Activated T-helper 9 cell treated with anti-CD3 and anti-CD28 coated beads, Interleukin-2, amount 50 U/mL, for 16 hours (primary cell): ENCODE data around the gene NOC2L.

Source experiments
- DNase-seq: peaks from one replicate; pipeline ENCODE4 v3.0.0-alpha.2; 2020; ENCODE audit warnings: low read depth

The NOC2L gene

DNA sequence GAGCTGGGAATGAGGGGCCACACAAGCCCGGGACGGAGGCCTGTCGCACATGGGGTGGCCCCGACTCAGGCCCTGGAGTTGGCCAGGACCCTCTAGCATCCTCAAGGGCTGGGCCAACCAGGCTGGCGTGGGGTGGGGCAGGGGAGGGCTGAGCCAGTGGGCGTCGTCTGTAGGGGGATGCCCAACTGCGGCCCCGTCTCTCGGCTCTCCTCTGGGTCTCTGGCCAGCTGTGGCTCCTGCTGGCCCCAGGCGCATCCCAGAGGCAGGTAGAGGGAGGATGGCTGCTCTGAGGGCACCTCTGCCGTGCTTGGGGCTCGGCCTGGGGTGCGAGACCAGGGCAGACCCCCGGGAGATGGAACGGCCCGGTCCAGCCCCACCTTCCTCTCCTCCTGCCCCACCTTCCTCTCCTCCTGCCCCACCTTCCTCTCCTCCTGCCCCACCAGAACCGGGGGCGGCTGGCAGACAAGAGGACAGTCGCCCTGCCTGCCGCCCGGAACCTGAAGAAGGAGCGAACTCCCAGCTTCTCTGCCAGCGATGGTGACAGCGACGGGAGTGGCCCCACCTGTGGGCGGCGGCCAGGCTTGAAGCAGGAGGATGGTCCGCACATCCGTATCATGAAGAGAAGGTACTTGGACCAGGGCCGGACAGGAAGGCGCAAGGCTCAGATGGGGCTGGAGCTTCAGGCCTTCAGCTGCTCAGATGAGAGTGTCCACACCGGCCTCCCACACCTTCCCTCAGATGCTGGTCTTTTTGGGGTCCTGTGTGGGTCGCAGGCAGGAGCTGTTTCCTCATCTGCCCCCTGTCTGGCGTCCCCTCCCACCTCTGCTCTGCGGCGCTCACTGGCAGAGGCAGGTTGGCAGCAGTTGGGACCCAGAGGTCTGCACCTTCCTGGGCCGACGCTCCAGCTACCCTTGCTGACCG is 29.1 kb downstream of the NOC2L start:
- DNase-seq: no peak

DNA sequence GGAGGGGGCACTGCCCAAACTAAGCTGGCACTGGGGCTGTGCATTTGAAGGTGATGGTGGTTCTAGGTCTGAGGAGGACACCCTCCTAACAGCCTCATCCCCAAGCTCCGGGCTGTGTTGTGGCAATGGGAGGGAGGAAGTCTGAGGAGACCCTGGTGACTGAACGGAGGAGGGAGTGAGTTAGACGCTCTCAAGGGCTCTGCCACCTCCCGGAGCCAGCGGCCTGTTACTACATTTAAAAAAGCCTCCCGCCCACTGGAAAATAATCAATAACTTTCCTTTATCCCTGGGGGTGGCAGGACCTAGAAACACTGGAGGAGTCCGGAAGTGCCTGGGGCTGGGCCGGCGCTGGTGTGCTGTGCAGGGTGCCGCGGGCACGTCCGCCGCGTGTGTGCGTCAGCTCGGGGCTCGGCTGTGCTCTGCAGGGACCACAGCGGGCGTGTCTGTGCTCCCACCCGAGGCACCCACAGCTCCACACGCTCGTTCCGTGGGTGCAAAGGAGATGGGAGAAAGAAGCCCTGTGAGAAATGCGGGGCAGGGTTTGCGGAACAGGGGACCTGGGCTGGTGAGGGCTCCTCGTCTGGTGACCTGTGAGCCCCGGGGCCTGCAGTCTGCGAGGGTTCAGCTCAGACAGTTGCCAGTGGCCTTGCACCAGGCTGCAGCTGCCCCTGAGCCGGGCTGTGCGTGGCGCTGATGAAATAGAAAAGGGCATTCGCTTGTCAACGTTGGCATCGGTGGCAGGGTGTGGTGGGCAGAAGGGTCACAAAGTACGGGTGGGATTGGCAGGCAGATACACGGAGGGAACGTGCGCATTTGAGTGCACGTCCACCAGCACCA is 30.0 kb downstream of the NOC2L start:
- no peak for DNase-seq

DNA sequence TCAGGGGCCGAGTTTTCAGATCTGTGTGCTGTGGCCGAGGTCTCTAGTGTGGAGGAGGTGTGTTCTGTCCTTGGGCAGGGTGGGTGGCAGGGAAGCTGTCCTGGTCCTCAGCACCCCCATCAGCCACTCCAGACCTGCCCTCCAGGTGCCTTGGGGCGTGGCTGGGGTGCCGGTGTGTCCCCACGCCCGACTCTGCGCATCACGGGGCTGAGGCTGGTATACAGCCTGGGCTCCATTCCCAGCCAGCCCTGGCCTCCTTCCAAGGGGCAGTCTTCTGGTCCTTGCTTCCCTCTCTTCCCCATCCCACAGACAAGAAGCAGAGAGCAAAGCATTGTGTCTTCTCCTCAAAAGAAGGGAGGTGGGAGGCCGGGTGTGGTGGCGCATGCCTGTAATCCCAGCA is 31.3 kb downstream of the NOC2L start:
- DNase-seq: no peak

DNA sequence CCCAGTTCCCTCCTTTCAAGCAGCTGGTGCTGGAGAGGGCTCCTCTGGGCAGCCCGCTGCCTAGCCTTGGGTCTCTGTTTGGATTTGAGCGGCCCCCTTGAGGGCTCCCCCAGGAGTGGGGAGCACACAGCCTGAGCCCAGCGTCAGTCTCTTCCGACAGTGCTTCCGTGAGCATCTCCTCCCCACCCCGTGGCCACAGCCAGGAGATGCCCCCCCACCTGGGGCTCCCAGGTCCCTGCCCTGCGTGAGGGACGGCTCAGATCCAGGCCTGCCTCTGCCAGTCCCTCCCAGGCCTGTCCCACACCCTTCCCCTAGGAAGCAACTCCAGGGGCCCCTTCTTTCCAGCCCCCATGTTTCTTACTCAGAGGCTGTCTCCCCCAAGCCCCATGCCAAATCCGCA is 31.8 kb downstream of the NOC2L start:
- no peak for DNase-seq

- no peak for DNase-seq
Measured at GRCh38 chr1:925561-926421, 33.3 kb downstream of the NOC2L start.

GRCh38 chr1:924656-925560 is 34.1 kb downstream of the NOC2L start:
- no peak for DNase-seq

DNA sequence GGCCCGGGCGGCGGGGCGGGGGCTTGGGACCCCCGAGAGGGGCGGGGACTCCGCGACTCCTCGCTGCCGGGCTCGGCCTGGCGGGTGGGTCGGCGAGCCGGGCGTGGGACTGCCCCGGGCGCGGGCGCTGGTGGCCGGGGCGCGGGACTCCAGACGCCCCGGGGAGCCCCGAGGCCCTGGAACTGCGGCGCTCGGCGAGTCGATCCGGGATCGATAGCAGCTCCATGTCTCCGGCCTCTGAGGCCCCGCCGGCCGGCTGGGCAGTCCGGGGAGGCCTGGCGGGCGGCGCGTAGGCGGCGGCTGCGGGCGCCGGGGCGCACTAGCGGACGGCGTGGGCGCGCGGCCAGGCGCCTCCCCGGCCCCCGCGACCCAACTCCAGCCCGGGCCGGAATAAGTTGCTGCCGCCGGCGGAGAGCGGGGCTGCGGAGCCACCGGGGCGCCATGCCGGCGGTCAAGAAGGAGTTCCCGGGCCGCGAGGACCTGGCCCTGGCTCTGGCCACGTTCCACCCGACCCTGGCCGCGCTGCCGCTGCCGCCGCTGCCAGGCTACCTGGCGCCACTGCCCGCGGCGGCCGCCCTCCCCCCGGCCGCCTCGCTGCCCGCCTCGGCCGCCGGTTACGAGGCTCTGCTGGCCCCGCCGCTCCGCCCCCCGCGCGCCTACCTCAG is 34.9 kb downstream of the NOC2L start:
- DNase-seq: no peak

- DNase-seq: peak; percentile 43
Measured at GRCh38 chr1:923131-923990, 35.7 kb downstream of the NOC2L start, which contains the start of gene SAMD11. Gene SAMD11, plus strand, starts transcription at chr1:923923. Its CDS starts 509 bp downstream, at chr1:924432.

- DNase-seq: no peak
Measured at GRCh38 chr1:921011-921837, 37.8 kb downstream of the NOC2L start.

- no peak for DNase-seq
Measured at GRCh38 chr1:920521-920920, 38.5 kb downstream of the NOC2L start.

DNA sequence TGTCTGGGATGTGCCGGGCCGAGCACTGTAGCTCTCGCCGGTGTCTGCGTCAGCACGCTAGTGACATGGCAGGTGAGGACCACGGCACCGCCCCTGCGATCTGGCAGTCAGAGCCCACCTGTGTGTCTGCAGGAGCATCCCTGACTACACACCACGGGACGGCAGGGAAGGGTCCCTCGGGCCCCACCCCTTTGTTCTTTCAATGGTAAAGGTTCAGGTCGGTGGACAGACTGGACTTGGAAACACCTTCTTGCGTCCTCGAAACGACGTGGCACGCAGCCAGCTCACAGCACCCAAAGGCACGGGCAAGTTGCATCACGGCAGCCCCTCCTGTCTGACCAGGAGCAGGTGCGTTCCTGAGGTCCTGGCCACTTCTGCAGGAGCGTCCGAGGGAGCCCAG is 39.0 kb downstream of the NOC2L start:
- DNase-seq: no peak

GRCh38 chr1:919271-919872 is 39.7 kb downstream of the NOC2L start:
- no peak for DNase-seq

GRCh38 chr1:918843-919242 is 40.2 kb downstream of the NOC2L start:
- no peak for DNase-seq

DNA sequence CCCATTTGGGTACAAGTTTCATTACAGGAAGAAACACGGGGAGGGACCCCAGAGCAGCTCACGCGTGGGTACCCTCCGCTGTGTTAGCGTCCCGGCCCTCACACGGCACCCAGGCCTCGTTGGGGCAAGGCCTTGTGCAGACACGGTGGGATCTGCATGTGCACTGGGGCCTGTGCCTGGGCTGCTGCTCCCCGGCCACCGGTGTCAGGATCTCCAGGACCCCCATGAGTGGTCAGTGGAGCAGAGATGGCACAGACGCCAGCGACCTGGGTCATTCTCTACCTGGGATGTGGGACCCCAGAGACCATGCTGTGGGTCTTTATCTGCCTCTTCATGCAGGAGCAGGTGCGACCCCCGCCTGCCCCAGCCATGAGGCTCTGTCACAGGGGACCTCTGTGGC is 40.7 kb downstream of the NOC2L start:
- DNase-seq: no peak

DNA sequence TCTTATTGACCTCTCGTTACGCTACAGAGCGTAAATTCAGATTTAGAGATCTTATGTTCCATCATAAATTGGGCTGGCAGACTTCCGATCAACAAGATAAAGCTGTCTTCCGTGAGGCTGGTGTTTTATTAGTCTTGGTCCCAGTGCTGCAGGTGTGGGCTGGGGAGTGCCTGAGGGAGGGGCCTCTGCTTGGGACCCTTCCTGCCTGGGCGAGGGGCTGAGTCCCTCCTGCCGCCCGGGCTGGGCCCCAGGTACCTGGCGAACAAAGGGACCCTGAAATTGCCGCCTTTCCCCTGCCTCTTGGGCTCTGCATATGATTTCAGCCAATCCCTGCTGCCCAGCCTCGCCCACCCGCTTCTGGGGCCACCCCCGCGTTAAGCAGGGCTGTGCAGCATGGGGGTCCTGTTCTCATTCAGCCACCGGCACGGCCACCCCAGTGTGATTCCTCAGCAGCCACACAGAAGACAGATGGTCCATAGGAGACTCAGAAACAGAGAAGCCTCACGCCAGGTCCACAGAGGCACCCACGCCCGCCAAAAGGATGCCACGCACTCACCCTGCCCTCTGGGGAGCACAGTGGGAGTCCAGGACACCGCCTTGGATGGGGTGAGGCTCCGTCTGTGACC is 41.5 kb downstream of the NOC2L start:
- no peak for DNase-seq

- no peak for DNase-seq
Measured at GRCh38 chr1:917076-917459, 42.0 kb downstream of the NOC2L start.

DNA sequence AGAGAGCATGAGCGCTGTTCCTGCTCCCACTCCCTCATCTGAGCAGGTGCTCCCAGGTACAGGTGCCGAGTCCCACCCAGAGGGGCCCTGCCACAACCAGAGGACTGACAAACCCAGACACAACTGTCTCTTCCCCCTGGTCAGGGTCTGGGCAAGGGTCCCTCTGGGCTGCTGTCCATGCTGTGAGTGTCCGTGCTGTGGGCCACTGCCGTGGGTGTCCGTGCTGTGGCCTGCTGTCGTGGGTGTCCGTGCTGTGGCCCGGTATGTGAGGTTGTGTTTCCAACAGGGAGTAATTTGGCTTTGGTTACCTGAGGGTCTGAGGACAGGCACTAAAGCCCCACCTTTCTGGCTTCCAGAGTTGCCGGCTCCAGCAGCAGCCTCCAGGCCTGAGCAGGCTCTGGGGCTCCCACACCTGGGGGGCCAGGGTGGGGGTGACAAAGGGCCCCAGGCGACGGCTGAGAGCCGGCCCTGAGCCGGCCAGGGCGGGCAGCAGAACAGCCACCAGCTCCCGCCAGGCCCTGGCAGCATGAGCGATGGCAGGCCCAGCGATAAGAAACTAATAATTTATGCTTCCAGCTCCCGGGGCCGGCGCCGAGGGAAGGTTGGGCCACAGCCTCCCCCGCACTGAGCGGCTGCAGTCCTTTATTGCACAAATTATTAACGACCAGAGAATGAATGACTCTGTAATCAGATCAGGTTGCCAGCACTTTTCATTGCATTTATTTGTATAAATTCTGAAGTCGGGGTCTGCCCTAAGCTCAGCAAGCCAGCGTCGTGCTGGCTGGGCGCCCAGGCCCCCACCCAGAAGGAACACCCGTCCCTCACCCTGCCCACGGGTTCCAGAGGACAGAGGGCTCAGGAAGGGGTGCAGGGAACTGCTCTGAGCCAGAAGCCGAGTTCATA is 42.6 kb downstream of the NOC2L start:
- DNase-seq: no peak
